NB4 (cell line): ENCODE data around the gene PPIL4.

Source experiments
- CTCF ChIP-seq: IDR thresholded peaks from one replicate; pipeline ENCODE4 v1.5.1; 2012; ENCODE audit warnings: low read depth, low read length
- POLR2A ChIP-seq: IDR thresholded peaks from 2 replicates; pipeline ENCODE4 v1.6.1; 2011; ENCODE audit warnings: mild to moderate bottlenecking; ENCODE audit not compliant: insufficient read length; ENCODE audit errors: extremely low read depth

DNA sequence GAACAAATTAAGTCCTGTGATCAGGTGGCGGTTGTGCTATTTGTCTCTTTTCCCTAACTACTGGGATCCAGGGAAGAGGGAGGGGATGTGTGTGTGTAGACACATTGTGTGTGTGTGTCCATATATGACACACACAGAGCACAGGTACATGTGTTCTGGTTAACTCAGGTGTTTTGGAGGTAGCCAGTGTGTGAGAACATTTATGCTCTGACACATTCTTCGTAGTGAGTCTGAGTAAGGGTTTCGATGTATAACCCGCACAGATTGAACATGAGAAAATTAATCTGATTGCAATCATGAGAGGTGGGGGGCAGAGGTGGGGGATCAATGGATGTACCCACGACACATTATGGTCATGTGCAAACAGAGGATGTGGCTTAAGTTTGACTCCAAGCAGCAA, 73.6 kb downstream of the PPIL4 start:
- TF ChIP-seq CTCF (no peak), POLR2A (no peak)
